Kidney (tissue), 14 donors: ENCODE measurements around the gene TRAM1L1. TPM values are rescaled to one million over a fixed set of nuclear protein-coding genes. Genes with fewer than 3 reads are reported as not detected.

Experiments
- DNase-seq, 5 donors: peaks; one replicate each; pipeline ENCODE4 v3.0.0-alpha.2; 2013 to 2020
- FAIRE-seq: peaks from 2 replicates; lab custom pipeline; 2012; peaks lifted over from hg19 to GRCh38; lab: Jason Lieb, UNC
- H3K27ac ChIP-seq, 2 donors: one replicate each; pipeline ENCODE4 v1.7.0; 2013; ENCODE audit warnings: low read depth in 2 of 2, low read length in 2 of 2, inconsistent platforms in 1 of 2
- H3K27me3 ChIP-seq: one replicate; pipeline ENCODE4 v1.7.1; 2013; ENCODE audit warnings: low read length, inconsistent platforms; ENCODE audit not compliant: control insufficient read depth, insufficient read depth
- H3K36me3 ChIP-seq, 3 donors: one replicate each; pipeline versions ENCODE4 v1.7.0 to v1.7.1; 2013; ENCODE audit warnings: low read length in 3 of 3, control low read depth in 1 of 3, inconsistent platforms in 1 of 3; ENCODE audit not compliant: insufficient read depth in 3 of 3, control insufficient read depth in 2 of 3
- H3K4me1 ChIP-seq, 3 donors: one replicate each; pipeline versions ENCODE4 v1.7.0 to v1.7.1; 2013; ENCODE audit warnings: low read length in 3 of 3, inconsistent platforms in 1 of 3, low read depth in 1 of 3; ENCODE audit not compliant: control insufficient read depth in 2 of 3, insufficient read depth in 2 of 3
- H3K4me3 ChIP-seq, 3 donors: one replicate each; pipeline versions ENCODE4 v1.7.0 to v1.8.1; 2013; ENCODE audit warnings: low read length in 3 of 3, control low read depth in 1 of 3, inconsistent platforms in 1 of 3
- H3K9ac ChIP-seq, 3 donors: one replicate each; pipeline versions ENCODE4 v1.7.0 to v1.7.1; 2013; ENCODE audit warnings: low read length in 3 of 3, control low read depth in 1 of 3, inconsistent platforms in 1 of 3
- H3K9me3 ChIP-seq, 3 donors: one replicate each; pipeline versions ENCODE4 v1.7.0 to v1.7.1; 2013; ENCODE audit warnings: low read length in 3 of 3, control low read depth in 1 of 3, inconsistent platforms in 1 of 3; ENCODE audit not compliant: control insufficient read depth in 2 of 3, insufficient read depth in 1 of 3
- intact Hi-C: fragments of 100-400 bp; cut with DNase I; formaldehyde crosslinking; loops from one replicate; pipeline ENCODE4 v1.11.1; 2022
- polyA plus RNA-seq: library from polyadenylated mRNA; stranded (reverse); fragments of 350-450 nt; fragmentation: Illumina TruSeq; extraction: RNeasy Lipid Tissue Mini Kit (QIAGEN cat#74804); gene quantifications from one replicate; pipeline ENCODE4 v1.2.3, GENCODE V29; 2014; ENCODE audit warnings: low read depth, low replicate concordance; ENCODE audit not compliant: insufficient read depth
- total RNA-seq: library from RNA; stranded (reverse); fragmentation: NEBNext Ultra II Directional; extraction: Animal tissue kit (Norgen Biotek cat#: 25700); gene quantifications from one replicate; pipeline ENCODE4 v1.2.1, GENCODE V29; 2021
- TF ChIP-seq, protein P1 (sequence below): IDR thresholded peaks from 3 replicates; pipeline ENCODE4 v1.5.1; 2012; ENCODE audit warnings: mild to moderate bottlenecking, moderate library complexity, borderline replicate concordance; ENCODE audit not compliant: insufficient read depth; ENCODE audit errors: extremely low read depth
- donor health status: control.
- donor health status: control.
- donor health status: control.
- donor health status: control.
- donor health status: control.
- donor health status: DM: yes; HTN: yes; CAD: no.
- donor health status: Normal renal cell carcinoma (clear cell type).

Gene TRAM1L1
- total and polyA plus RNA-seq, 2 donors from 2014 or later, result 4.2 to 7.2 TPM

DNA sequence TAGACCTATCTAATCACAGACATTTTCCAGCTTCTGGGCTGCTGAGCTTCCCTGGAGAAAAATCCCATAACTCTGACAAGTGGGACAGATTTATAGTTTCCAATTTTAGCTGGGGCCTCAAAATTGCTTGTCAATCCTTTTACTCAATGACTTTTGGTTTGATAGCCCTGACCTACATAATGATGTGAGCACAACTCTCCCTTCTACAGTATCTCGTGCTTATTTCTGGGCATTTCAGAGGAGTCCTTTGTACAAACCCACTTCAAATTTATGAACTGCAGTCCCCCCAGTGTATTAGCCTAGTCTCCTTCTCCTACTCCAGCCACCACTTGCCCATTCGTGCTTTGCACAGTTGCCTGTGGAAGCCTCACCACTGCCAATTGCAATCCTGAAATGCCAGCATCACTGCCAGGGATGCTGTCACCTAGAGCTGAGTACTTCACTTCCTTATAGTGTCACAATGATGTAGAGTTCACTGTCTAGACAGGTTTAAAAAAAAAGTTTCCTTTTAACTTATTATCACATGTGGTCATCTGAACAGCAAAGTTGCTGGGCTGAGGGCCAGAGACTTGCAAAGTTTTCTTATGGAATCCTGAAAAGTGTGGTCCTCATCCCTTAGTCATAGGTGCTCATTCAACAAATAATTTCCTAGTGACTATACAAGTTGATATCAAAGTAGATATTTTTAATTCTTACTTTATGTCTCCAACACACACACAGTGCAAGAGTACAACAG is 21.2 kb downstream of the TRAM1L1 start:
- H3K4me1 ChIP-seq, result no peaks in the 10 kb centered on the region
- H3K27ac ChIP-seq, result no peak overlapping the region
- DNase-seq, result no peak
- intact Hi-C loops, result no loop called here
- FAIRE-seq, result no peak
- H3K9ac ChIP-seq, result no peak overlapping the region
- H3K27me3 ChIP-seq, result no peaks in the 10 kb centered on the region
- H3K36me3 ChIP-seq, result no peaks in the 10 kb centered on the region
- H3K9me3 ChIP-seq, result no peaks in the 10 kb centered on the region
- TF ChIP-seq, protein P1, sequence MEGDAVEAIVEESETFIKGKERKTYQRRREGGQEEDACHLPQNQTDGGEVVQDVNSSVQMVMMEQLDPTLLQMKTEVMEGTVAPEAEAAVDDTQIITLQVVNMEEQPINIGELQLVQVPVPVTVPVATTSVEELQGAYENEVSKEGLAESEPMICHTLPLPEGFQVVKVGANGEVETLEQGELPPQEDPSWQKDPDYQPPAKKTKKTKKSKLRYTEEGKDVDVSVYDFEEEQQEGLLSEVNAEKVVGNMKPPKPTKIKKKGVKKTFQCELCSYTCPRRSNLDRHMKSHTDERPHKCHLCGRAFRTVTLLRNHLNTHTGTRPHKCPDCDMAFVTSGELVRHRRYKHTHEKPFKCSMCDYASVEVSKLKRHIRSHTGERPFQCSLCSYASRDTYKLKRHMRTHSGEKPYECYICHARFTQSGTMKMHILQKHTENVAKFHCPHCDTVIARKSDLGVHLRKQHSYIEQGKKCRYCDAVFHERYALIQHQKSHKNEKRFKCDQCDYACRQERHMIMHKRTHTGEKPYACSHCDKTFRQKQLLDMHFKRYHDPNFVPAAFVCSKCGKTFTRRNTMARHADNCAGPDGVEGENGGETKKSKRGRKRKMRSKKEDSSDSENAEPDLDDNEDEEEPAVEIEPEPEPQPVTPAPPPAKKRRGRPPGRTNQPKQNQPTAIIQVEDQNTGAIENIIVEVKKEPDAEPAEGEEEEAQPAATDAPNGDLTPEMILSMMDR, result no peak
- no peak overlapping the region for H3K4me3 ChIP-seq

DNA sequence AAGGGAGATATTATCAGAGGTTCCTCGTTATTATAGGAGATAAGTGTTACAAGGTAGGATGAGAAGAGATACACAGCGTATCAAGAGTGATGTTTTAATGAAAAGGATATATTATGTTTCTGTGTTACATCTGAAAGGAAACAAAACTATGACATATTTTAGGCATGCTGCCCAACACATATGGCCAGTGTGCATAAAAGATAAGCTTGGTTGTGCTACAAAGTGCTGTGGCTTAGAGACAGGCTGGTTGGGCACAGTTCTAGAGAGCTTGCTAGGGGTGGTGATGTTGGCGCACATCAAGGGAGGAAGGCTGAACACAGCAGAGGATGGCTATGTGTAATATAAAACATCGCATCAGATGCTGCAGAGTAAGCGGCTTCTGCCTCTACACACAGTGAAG is 42.4 kb downstream of the TRAM1L1 start:
- no peaks in the 10 kb centered on the region for H3K4me1 ChIP-seq
- H3K27ac ChIP-seq, result no peak overlapping the region
- no peaks in the 10 kb centered on the region for H3K27me3 ChIP-seq
- no peak for DNase-seq
- no peaks in the 10 kb centered on the region for H3K9me3 ChIP-seq
- no peaks in the 10 kb centered on the region for H3K36me3 ChIP-seq
- no peak overlapping the region for H3K4me3 ChIP-seq
- TF ChIP-seq, protein P1, result no peak
- no peak overlapping the region for H3K9ac ChIP-seq
- intact Hi-C loops, result no loop called here
- no peak for FAIRE-seq
